Heart left ventricle (tissue), 13 donors: Measurements from ENCODE around the gene FOXE3.

Experiments
- CTCF ChIP-seq, 12 donors: fragments of 200-600 bp; sonication (generic) in 4 of 12; IDR thresholded peaks; one replicate each; pipeline versions ENCODE4 v1.5.0 to v1.8.0; 2018 to 2022; ENCODE audit warnings: antibody characterized with exemption in 12 of 12, mild to moderate bottlenecking in 5 of 12
- POLR2A ChIP-seq, 2 donors: fragments of 450-650 bp; IDR thresholded peaks; one replicate each; pipeline ENCODE4 v1.6.1; 2017; ENCODE audit warnings: antibody characterized with exemption in 2 of 2, mild to moderate bottlenecking in 2 of 2, moderate library complexity in 2 of 2
- donor health status: ischemic (EF 13 %, LVEDD 7.1; RV severe dilation, severe dysfunction).
- donor health status: DM: no; HTN: yes; CAD: no.
- donor health status: DM: no; HTN: no; CAD: no.
- donor health status: ischemic (EF 25% LVEDD 6.9; RV normal size, moderate dysfunction).
- donor health status: ischemic (EF 25% LVEDD 5.7; RV mildly dilated, moderate dysfunction).
- donor health status: ischemic (EF 35%, LVEDD 5.7; RV mildly dilated, moderate dysfunction).
- donor health status: nonischemic (EF 11% LVEDD 7.7; RV severe dilation, severe dysfunction).
- donor health status: DM: yes; HTN: yes; CAD: no.
- donor health status: PGD.
- donor health status: ischemic (EF 29% LVEDD 5.4; RV normal size, mild dysfunction).
- donor health status: nonischemic (EF 23%, LVEDD 6.1; RV moderate dilation, normal function).

- TF ChIP-seq POLR2A (IDR thresholded peaks at IDR 0.05) (no peak), CTCF (IDR thresholded peaks at IDR 0.05) (no peak)
These were observed 48.4 kb upstream of the FOXE3 start for GRCh38 chr1:47367651-47368050.
